ENCODE results near the gene ABI3.

- TF ChIP-seq CTCF (IDR thresholded peaks at IDR 0.05; ENCODE audit: low read depth, low read length) (no peak), EZH2phosphoT487 (IDR thresholded peaks at IDR 0.05; ENCODE audit: low read depth) (no peak)
These were observed 32.3 kb downstream of the ABI3 start for GRCh38 chr17:49242813-49243212.
